DMS79 (cell line): ENCODE results near the gene TCAP.

Experiments used
- DNase-seq: peaks from one replicate; lab custom pipeline; 2025; lab: John Stamatoyannopoulos, UW

Gene TCAP

DNA sequence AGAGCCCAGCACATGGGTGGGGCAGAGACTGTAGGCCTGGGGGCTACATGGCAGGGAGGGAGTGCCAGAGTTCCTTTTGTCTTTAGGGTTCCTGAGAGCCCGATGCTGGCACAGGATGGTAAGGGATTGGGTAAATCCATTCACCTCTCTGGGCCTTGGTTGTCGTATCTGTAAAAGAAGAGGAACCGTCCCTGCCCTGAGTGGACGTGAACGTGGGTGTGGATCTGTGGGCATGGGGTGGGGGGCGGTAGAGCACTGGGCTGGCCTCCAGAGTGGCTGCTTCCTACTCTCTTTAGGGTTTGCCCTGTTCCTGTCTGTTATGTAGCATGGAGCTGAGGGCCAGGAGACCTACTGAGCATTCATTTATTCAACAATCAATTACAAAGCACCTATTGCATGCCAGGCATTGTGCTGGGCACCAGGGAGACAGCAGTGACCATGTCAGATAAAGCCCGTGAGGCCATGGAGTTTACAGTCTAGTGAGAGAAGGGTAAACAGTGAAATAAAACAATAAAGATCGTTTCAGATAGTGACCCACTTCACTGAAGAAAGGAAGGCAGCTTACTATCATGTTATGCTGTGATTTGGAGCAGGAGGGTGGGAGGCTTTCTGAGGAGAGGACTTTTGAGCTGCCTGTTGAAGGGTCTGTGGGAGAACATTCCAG lies 13.1 kb upstream of the TCAP start:
- no peak for DNase-seq

DNA sequence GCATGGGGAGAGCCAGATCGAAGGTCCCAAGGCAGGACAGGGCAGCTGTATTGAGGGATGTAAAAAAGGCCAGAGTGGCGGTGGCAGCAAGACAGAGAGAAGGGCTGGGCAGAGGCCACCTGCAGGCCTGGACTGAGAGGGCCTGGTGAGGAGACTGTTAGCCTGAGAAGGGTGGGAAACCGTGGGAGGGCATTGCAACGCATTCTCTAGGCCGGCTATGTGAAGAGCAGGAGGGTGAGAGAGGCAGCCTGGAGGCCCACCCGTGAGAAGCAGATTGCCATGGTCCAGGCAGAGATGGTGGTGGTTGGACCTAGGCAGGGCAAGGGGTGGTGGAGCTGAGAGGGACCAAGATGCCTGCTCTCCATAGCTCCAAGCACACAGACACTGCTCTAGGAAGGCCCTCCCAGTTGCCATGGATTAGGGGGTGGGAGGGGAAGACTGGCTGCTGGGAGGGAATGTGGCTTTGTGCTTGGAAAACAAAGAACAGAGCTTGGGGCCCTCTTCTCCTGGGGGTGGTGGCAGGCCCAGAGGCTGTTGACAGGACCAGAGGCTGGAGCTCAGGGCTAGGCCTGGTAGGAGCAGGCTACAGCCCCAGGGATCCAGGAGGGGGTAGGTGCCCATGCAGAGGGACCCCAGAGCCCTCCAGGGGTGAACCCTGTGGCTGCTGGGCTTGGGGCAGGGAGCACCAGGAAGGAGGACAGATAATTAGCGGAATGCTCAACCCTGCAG lies 12.4 kb upstream of the TCAP start:
- no peak for DNase-seq

DNA sequence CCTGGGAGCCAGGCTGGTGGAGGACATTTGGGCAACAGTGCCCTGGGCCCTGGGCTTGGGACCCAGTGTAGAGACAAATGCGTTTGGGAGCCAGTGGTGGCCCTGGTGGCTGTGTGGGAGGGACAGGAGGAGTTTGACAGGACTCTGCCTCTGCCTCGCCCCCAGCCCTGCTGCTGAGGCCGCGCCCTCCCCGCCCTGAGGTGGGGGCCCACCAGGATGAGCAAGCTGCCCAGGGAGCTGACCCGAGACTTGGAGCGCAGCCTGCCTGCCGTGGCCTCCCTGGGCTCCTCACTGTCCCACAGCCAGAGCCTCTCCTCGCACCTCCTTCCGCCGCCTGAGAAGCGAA lies 11.9 kb upstream of the TCAP start:
- DNase-seq, result no peak

DNA sequence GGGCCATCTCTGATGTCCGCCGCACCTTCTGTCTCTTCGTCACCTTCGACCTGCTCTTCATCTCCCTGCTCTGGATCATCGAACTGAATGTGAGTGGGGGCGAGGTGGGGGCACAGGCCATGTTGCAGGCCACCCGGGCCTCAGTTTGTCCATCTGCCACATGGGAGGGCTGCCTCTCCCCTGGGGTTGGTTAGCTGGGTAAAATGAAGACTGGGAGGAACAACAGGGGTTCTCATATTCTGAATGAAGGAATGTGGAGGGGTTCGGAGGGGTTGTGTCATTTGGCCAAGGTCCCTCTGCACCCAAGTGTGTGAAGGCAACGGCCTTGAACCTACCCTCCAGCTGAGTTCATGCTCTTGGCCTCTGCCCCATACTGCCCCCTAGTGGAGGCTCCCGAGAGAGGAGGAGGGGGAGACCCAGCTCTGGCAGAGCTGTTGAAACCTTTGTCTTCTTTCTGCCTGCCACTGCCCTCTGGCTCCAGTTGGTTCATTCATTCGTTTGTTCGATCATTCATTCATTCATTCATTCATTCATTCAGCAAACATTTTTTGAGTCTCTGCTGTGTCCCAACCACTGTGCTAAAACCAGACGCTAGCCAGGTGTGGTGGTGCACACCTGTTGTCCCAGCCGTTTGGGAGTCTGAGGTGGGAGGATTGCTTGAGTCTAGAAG lies 11.4 kb upstream of the TCAP start:
- no peak for DNase-seq

DNA sequence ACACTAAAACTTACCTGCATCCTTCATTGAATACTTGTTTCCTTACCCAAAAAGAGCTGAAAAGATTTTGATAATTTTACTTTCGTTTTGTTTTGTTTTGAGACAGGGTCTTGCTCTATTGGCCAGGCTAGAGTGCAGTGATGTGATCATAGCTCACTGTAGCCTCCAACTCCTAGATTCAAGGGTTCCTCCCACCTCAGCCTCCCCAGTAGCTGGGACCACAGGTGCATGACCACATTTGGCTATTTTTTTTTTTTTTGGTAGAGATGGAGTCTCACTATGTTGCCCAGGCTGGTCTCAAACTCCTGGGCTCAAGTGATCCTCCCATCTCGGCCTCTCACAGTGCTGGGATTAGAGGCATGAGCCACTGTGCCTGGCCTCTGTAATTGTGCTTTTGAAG lies 10.0 kb upstream of the TCAP start:
- no peak for DNase-seq

DNA sequence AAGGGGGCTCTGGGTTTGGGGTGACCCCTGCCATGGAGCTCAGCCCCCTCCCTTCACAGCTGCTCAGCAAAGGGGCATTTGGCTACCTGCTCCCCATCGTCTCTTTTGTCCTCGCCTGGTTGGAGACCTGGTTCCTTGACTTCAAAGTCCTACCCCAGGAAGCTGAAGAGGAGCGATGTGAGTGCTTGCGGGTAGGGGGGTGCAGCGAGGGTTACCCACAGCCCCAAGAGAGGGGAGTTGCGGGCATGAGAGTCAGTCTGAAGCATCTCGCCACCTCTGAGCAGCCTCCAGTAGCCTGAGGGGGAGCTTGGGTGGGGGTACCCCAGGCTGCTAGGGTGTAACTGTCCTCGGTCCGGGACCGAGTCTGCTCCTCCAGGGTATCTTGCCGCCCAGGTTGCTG lies 6.8 kb upstream of the TCAP start:
- DNase-seq, result no peak

DNA sequence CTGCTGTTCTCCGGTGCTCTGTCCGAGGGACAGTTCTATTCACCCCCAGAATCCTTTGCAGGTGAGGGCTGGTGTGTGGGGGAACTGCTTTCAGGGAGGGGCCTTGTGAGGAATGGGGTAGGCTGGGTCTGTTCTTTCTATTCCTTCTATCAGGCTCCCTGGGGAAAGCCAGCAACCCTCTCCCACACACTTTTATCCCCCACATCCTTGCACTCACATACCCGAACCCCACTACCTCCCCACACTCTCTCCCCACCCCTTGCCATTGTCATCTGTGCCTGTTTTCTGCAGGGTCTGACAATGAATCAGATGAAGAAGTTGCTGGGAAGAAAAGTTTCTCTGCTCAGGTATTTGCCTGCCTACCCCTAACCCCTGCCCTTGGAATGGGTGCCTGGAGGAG lies 6.4 kb upstream of the TCAP start:
- no peak for DNase-seq

DNA sequence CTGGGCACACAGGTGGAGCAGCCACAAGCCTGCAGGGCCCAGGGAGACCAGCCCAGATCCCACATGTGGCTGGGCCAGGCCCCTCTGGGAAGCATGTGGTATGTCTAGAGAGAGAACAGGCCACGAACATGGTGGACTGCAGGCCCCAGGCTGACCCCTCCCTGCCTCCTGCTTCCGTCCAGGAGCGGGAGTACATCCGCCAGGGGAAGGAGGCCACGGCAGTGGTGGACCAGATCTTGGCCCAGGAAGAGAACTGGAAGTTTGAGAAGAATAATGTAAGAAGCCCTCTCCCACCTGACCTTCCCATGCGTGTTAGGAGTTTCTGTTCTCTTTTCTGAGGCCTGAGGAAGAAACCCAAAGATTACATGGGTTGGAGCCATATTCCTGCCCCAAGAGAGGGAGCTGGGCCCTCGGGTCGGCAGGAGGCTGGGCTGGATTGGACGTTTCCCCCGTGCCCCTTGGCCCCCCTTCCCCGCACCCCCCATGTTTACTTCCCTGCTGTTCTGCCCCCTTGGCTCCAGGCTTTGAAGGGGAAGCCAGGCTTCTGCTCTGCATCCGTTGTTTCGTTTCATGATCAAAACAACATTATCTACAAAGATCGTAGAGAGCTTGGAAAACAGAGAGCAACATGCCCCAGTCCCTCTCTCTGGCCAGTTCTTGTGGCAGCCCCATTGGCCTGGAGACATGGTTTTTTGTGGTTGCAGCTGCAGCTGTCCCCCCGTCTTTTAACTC lies 5.7 kb upstream of the TCAP start:
- DNase-seq, result no peak

DNA sequence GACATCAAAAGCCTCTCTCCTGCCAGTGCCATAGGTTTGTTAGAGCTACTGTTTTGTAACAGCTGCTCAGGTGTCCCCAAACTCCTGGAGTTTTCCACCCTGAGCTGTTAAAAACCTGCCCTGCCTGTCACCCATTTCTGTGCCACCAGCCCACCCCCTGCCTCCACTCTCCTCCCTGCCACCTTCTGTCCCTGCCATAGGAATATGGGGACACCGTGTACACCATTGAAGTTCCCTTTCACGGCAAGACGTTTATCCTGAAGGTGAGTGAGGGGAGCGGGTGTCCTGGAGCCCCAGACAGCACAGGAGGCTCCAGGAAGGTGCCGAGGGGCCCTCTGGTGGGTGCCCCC lies 5.2 kb upstream of the TCAP start:
- DNase-seq, result no peak

DNA sequence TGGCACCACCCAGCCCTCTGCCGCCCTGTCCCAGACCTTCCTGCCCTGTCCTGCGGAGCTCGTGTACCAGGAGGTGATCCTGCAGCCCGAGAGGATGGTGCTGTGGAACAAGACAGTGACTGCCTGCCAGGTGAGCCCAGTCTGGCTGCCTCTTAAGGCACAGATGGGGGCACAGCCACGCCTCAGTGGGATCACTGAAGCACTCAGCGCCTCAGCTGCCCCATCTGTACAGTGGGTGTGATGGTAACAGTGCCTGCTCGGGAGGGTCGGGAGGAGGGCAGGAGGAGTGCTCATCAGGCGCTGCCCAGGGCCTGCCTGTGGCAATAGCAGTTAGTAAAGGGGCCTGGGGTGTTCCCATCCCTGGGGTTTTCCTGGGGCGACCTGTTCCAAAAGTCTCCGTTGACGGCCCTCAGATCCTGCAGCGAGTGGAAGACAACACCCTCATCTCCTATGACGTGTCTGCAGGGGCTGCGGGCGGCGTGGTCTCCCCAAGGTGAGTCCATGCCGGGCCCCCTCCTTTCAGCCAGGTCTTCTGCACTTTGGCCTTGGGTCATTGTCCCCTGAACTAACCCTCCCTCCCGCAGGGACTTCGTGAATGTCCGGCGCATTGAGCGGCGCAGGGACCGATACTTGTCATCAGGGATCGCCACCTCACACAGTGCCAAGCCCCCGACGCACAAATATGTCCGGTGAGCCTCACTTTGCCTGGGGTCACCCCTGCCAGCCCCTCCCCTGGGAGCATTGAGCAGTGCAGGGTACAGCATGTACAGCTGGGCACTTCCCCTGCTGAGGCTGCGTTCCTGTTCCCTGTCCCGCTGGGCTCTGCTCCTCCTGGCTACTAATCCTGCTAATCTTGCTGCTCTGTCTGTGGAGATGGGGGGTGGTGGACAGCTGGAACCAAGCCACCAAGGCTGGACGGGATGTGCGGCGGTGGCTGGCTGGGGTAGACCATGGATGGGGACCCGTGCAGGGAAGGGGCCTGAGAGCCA lies 4.5 kb upstream of the TCAP start:
- no peak for DNase-seq

DNA sequence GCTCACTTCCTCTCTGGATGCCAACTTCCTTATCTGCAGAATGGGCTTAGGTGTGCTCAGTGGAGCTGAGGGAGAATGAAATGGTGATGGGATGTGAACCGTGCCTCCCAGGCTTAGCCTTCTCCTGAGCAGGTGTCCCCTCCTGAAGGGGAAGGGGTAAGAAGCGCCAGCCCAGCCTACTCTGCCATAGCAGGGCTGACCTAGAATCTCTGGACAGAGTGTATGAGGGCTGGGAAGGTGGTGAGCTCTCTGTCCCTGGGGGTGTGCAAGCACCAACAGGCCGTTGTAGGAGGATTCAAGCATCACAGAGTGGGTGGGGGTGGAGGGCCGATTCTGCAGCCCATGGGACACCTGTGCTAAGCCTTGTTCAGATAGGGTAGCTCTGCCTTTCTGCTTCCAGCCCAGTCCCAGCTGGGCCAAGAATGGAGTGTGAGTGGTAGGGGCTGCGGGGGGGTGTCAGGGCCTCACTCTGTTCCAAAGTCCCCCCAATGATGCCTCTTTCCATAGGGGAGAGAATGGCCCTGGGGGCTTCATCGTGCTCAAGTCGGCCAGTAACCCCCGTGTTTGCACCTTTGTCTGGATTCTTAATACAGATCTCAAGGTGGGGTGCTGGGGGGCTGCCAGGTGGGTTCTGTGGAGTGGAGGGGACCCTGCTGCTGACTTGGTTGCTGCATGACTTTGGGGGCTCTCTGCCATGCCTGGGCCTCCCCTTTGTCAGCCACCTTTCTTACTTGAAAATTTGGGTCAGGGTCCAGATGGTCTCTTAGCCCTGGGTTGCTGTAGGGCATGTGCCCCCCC lies 3.2 kb upstream of the TCAP start:
- DNase-seq, result no peak

DNA sequence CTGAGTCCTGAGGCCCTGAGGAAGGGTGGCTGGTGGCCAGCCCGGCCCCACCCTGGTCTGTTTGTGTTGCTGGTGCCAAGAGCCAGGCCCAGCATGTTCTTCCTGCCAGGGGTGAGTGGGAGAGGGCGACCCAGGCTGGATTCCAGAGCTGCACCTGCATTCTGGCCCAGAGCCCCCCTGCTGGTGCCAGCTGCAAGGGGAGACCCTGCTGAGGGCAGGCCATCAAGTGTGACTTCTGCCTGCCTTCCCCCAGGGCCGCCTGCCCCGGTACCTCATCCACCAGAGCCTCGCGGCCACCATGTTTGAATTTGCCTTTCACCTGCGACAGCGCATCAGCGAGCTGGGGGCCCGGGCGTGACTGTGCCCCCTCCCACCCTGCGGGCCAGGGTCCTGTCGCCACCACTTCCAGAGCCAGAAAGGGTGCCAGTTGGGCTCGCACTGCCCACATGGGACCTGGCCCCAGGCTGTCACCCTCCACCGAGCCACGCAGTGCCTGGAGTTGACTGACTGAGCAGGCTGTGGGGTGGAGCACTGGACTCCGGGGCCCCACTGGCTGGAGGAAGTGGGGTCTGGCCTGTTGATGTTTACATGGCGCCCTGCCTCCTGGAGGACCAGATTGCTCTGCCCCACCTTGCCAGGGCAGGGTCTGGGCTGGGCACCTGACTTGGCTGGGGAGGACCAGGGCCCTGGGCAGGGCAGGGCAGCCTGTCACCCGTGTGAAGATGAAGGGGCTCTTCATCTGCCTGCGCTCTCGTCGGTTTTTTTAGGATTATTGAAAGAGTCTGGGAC lies 2.4 kb upstream of the TCAP start:
- DNase-seq, result no peak

DNA sequence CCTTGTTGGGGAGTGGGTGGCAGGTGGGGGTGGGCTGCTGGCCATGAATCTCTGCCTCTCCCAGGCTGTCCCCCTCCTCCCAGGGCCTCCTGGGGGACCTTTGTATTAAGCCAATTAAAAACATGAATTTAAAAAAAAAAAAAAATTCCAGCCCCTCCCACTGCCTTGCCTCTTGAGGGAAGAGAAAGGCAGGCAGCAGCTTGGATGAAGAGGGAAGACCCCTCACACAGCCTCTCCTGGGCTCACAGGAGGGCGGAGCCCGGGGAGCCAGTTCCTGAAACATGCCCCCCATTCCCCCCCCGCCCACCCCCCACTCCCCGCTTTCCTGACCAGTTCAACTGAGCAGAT lies 1.8 kb upstream of the TCAP start:
- no peak for DNase-seq

DNA sequence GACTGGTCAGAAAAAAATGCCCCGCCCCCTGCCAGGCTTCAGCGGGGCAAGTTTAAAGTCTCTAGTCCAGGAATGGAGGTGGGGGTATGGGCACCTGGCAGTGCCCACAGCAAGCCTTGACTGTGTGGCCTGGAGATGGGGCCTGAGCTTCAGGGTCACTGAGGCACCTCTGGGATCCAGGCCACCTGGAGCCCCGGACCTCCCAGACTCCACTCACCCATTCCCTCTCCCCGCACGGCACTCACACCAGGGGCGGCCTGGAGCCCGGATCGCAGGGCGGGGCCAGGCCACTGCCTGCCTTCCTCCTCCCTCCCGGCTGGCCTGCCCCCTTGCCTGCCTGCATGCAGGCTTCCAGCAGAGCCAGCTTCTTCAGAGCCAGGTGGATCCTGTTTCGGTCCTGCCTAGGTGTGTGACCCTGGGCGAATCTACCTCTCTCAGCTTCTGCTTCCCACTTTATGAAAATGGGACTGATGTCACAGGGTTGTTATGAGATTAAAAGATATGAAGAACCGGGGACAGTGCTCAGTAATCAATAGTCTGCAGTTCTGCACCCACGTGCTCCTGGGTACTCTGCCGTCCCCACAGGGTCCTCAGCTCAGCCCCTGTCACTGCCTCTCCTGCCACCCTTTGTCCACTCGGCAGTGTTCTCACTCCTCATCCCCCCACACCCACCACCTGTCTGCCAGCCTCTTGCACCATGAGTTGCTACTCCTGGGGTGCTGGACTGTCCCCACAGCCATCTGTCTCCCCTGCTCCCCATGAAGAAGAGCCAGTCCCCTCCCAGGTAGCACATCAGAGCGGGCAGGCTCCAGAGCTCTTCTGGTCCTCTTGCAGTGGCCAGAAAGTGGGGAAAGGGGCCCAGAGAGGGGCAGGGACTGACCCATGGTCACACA lies 1.2 kb upstream of the TCAP start:
- no peak for DNase-seq

DNA sequence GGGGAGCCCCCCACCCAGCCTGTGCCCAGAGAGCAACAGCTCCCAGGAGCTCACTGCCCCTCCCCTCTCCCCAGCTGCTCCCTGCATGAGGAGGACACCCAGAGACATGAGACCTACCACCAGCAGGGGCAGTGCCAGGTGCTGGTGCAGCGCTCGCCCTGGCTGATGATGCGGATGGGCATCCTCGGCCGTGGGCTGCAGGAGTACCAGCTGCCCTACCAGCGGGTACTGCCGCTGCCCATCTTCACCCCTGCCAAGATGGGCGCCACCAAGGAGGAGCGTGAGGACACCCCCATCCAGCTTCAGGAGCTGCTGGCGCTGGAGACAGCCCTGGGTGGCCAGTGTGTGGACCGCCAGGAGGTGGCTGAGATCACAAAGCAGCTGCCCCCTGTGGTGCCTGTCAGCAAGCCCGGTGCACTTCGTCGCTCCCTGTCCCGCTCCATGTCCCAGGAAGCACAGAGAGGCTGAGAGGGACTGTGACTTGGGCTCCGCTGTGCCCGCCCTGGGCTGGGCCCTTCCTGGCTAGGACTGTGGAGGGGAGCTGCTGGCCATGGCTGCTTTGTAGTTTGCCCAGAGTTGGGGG lies 584 bp downstream of the TCAP start:
- DNase-seq, result no peak

DNA sequence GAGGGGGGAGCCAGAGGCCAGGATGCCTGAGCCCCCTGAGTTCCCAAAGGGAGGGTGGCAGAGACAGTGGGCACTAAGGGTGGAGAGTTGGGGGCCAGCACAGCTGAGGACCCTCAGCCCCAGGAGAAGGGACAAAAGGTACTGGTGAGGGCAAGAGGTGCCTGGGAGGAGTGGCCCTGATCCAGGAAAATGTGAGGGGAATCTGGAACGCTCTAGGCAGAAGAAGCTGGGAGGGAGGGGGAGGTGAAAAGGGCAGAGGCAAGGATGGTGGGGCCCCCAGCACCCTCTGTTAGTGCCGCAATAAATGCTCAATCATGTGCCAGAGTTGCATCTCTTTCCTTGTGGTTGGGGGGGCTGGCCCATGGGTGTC lies 1.1 kb downstream of the TCAP start:
- DNase-seq, result no peak

DNA sequence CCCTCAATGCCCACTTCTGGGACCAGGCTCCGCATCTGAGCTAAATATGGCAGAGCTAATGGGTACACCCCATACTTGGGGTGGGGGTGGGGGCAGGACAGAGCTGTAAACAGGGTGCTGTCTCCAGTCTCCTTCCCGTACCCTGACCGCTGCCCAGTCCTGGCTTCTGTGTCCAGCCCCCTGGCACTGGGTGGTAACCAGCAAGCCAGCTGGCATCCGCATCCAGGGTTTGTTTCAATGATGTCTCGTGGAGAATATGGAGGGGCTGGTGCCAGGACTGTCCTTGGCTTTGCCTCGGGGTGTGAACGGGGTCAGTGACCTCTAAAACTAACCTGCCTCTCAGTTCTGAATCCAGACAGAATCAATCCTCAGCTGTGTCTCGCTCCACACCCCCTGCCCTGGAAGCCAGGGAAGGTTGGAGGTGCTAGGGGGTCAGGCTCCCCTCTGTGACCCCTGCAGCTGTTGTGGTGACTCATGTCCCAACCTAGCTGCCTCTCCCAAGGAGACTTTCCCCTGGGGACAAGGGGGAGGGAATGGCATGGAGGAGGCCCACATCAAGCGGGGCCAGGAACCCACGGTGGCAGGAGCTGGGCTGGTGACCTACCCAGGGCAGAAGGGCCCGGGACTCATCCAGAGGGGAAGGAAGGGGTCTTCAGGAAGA lies 1.6 kb downstream of the TCAP start:
- no peak for DNase-seq

DNA sequence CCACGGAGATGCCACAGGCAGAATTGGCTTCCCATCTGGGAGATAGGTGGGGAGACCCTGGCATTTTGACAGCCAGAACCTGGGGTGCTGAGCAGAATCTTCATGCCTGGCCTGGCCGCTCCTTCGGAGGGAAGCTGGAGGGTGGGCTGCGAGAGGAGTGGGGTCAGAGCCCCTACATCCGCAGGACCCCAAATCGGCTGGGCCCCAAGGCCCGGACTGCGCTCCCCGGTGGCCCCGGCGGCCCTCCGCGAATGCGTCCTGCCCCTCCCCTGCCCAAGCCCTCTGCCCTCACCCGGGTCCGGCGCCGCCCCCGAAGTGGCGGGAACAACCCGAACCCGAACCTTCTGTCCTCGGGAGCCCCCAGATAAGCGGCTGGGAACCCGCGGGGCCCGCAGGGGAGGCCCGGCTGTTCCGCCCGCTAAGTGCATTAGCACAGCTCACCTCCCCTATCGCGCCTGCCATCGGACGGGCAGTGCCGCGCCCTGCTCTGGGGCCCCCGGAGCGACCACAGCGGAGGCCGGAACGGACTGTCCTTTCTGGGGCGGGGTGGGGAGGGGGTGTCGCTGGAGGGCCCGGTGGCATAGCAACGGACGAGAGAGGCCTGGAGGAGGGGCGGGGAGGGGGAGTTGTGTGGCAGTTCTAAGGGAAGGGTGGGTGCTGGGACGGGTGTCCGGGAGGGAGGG lies 2.3 kb downstream of the TCAP start:
- DNase-seq, result no peak
